ENCODE results near the gene BAIAP2. TPM values are rescaled to one million over a fixed set of nuclear protein-coding genes. Genes with fewer than 3 reads are reported as not detected.
A peak's percentile ranks its signal among the peaks of the same experiment; 100 is the strongest.

Gene BAIAP2
- total and polyA plus RNA-seq, 2 of the 13 experiments (the other 11 are each of a cell fraction or from before 2014, with no cell fraction given): 22.5 to 24.0 TPM

DNA sequence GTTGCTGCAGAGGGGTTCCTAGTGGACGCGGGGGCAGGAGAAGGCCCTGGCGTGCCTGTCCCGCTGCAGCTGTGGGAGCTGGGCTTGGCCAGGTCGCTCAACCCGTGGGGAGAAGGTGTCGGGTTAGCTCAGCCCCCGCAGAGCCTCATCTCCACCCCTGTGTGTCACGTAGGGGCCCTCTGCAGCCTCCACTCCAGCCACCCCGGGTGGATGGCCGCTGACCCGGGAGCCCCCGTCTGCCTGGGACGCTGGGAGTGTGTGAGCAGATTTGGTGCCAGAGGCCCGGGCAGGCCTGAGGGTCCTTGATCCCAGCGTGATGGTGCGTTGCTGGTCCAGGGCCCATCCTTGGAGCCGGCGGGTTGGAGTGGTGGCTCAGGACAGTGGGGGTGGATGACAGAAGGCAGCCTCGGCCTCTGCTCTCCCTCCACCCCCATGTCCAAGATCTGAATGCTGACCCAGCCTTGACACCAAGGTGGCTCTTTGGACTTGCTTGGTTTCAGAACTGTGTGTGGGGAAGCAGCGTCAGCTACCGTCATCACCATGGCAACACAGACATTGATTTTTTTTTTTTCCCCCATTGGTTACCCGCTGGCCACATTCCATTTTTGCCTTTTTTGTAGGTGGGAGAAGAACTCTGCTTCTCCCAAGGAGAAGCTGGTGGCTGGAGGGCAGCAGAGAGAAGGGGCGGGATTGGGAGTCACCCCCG lies 35.7 kb downstream of the BAIAP2 start (continued):
- TF ChIP-seq, protein P1, sequence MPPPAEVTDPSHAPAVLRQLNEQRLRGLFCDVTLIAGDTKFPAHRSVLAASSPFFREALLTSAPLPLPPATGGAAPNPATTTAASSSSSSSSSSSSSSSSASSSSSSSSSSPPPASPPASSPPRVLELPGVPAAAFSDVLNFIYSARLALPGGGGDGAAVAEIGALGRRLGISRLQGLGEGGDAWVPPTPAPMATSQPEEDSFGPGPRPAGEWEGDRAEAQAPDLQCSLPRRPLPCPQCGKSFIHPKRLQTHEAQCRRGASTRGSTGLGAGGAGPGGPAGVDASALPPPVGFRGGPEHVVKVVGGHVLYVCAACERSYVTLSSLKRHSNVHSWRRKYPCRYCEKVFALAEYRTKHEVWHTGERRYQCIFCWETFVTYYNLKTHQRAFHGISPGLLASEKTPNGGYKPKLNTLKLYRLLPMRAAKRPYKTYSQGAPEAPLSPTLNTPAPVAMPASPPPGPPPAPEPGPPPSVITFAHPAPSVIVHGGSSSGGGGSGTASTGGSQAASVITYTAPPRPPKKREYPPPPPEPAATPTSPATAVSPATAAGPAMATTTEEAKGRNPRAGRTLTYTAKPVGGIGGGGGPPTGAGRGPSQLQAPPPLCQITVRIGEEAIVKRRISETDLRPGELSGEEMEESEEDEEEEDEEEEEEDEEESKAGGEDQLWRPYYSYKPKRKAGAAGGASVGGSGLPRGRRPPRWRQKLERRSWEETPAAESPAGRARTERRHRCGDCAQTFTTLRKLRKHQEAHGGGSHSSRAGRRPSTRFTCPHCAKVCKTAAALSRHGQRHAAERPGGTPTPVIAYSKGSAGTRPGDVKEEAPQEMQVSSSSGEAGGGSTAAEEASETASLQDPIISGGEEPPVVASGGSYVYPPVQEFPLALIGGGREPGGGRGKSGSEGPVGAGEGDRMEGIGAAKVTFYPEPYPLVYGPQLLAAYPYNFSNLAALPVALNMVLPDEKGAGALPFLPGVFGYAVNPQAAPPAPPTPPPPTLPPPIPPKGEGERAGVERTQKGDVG (CRISPR knock-in tag; IDR thresholded peaks at IDR 0.05; ENCODE audit: borderline replicate concordance): peak; percentile 93; the same call in 1 of the 2 replicates
- TF ChIP-seq SPEN (CRISPR knock-in tag; IDR thresholded peaks at IDR 0.05; ENCODE audit: low read depth): 0 out of 2 replicates have a peak, but pooled peaks have one; percentile 19
- TF ChIP-seq, protein P2, sequence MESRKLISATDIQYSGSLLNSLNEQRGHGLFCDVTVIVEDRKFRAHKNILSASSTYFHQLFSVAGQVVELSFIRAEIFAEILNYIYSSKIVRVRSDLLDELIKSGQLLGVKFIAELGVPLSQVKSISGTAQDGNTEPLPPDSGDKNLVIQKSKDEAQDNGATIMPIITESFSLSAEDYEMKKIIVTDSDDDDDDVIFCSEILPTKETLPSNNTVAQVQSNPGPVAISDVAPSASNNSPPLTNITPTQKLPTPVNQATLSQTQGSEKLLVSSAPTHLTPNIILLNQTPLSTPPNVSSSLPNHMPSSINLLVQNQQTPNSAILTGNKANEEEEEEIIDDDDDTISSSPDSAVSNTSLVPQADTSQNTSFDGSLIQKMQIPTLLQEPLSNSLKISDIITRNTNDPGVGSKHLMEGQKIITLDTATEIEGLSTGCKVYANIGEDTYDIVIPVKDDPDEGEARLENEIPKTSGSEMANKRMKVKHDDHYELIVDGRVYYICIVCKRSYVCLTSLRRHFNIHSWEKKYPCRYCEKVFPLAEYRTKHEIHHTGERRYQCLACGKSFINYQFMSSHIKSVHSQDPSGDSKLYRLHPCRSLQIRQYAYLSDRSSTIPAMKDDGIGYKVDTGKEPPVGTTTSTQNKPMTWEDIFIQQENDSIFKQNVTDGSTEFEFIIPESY (CRISPR knock-in tag; IDR thresholded peaks at IDR 0.05): peak; percentile 94
- TF ChIP-seq, protein P3, sequence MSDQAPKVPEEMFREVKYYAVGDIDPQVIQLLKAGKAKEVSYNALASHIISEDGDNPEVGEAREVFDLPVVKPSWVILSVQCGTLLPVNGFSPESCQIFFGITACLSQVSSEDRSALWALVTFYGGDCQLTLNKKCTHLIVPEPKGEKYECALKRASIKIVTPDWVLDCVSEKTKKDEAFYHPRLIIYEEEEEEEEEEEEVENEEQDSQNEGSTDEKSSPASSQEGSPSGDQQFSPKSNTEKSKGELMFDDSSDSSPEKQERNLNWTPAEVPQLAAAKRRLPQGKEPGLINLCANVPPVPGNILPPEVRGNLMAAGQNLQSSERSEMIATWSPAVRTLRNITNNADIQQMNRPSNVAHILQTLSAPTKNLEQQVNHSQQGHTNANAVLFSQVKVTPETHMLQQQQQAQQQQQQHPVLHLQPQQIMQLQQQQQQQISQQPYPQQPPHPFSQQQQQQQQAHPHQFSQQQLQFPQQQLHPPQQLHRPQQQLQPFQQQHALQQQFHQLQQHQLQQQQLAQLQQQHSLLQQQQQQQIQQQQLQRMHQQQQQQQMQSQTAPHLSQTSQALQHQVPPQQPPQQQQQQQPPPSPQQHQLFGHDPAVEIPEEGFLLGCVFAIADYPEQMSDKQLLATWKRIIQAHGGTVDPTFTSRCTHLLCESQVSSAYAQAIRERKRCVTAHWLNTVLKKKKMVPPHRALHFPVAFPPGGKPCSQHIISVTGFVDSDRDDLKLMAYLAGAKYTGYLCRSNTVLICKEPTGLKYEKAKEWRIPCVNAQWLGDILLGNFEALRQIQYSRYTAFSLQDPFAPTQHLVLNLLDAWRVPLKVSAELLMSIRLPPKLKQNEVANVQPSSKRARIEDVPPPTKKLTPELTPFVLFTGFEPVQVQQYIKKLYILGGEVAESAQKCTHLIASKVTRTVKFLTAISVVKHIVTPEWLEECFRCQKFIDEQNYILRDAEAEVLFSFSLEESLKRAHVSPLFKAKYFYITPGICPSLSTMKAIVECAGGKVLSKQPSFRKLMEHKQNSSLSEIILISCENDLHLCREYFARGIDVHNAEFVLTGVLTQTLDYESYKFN (CRISPR knock-in tag; conservative IDR thresholded peaks at IDR 0.05): peak; percentile 59
- TF ChIP-seq ZNF205 (CRISPR knock-in tag; IDR thresholded peaks at IDR 0.05): no peak
- peak; percentile 25; the same call in 1 of the 2 replicates for TF ChIP-seq TBX3 (IDR thresholded peaks at IDR 0.05; ENCODE audit: borderline replicate concordance)
- no peak for TF ChIP-seq ZFP36L1 (CRISPR knock-in tag; IDR thresholded peaks at IDR 0.05)
- TF ChIP-seq ZBTB38 (CRISPR knock-in tag; IDR thresholded peaks at IDR 0.05): peak; percentile 48; the same call in 1 of the 2 replicates
- TF ChIP-seq, protein P4, sequence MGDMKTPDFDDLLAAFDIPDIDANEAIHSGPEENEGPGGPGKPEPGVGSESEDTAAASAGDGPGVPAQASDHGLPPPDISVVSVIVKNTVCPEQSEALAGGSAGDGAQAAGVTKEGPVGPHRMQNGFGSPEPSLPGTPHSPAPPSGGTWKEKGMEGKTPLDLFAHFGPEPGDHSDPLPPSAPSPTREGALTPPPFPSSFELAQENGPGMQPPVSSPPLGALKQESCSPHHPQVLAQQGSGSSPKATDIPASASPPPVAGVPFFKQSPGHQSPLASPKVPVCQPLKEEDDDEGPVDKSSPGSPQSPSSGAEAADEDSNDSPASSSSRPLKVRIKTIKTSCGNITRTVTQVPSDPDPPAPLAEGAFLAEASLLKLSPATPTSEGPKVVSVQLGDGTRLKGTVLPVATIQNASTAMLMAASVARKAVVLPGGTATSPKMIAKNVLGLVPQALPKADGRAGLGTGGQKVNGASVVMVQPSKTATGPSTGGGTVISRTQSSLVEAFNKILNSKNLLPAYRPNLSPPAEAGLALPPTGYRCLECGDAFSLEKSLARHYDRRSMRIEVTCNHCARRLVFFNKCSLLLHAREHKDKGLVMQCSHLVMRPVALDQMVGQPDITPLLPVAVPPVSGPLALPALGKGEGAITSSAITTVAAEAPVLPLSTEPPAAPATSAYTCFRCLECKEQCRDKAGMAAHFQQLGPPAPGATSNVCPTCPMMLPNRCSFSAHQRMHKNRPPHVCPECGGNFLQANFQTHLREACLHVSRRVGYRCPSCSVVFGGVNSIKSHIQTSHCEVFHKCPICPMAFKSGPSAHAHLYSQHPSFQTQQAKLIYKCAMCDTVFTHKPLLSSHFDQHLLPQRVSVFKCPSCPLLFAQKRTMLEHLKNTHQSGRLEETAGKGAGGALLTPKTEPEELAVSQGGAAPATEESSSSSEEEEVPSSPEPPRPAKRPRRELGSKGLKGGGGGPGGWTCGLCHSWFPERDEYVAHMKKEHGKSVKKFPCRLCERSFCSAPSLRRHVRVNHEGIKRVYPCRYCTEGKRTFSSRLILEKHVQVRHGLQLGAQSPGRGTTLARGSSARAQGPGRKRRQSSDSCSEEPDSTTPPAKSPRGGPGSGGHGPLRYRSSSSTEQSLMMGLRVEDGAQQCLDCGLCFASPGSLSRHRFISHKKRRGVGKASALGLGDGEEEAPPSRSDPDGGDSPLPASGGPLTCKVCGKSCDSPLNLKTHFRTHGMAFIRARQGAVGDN (CRISPR knock-in tag; IDR thresholded peaks at IDR 0.05): peak; percentile 49; the same call in 1 of the 2 replicates
- TF ChIP-seq RFX5 (IDR thresholded peaks at IDR 0.05; ENCODE audit: low read depth, low read length): peak; percentile 75
- peak; percentile 27; the same call in 1 of the 2 replicates for TF ChIP-seq PHF21A (CRISPR knock-in tag; IDR thresholded peaks at IDR 0.05)
- TF ChIP-seq MYC (CRISPR knock-in tag; IDR thresholded peaks at IDR 0.05; ENCODE audit: borderline replicate concordance): 0 out of 2 replicates have a peak, but pooled peaks have one; percentile 16
- no peak for TF ChIP-seq ZNF790 (CRISPR knock-in tag; IDR thresholded peaks at IDR 0.05; ENCODE audit: borderline replicate concordance)
- TF ChIP-seq ZNF335 (CRISPR knock-in tag; IDR thresholded peaks at IDR 0.05): no peak
- peak; percentile 36; the same call in 1 of the 2 replicates for TF ChIP-seq HOXA3 (CRISPR knock-in tag; IDR thresholded peaks at IDR 0.05)
- TF ChIP-seq SMYD3 (CRISPR knock-in tag; IDR thresholded peaks at IDR 0.05): no peak
